ENCODE data around the gene TMEM208. TPM values are rescaled to one million over a fixed set of nuclear protein-coding genes. Genes with fewer than 3 reads are reported as not detected.

The TMEM208 gene
- total and polyA plus RNA-seq, 4 donors: 22.1 to 196 (median 93.8) TPM

GRCh38 chr16:67228034-67228785, 1.3 kb downstream of the TMEM208 start:
- WGBS, 2 donors: 84 to 91% methylated on average over 9 of the region's 9 CpGs
- H3K36me3 ChIP-seq (ENCODE audit: control insufficient read depth in 4 of 4, insufficient read depth in 4 of 4, low read length in 4 of 4): peaks cover 8 to 41% (median 29%) of the 10 kb centered on the region in 4 donors
- TF ChIP-seq CTCF (IDR thresholded peaks at IDR 0.05; ENCODE audit: control extremely low read depth, extremely low read depth): no peak
- H3K9me3 ChIP-seq (ENCODE audit: control insufficient read depth in 4 of 4, insufficient read depth in 3 of 4, low read length in 3 of 4): no peaks in the 10 kb centered on the region
- H3K9ac ChIP-seq (ENCODE audit: insufficient read depth in 1 of 2, low read length in 2 of 2): no peak overlapping the region
- ATAC-seq (ENCODE audit: insufficient read depth, low FRiP score) (no peak), DNase-seq (no peak)
- H3K27me3 ChIP-seq (ENCODE audit: control insufficient read depth in 3 of 3, insufficient read depth in 3 of 3, low read length in 2 of 3): no peaks in the 10 kb centered on the region
- peaks cover 4 to 18% (median 13%) of the 10 kb centered on the region in 5 donors for H3K4me1 ChIP-seq (ENCODE audit: control insufficient read depth in 5 of 5, insufficient read depth in 5 of 5, low read length in 5 of 5)
- no peak overlapping the region for H3K27ac ChIP-seq (ENCODE audit: low read depth in 1 of 2, low read length in 1 of 2)
- H3K4me3 ChIP-seq: peak overlapping the region; percentile 94

- DNase-seq: no peak
- TF ChIP-seq CTCF (IDR thresholded peaks at IDR 0.05; ENCODE audit: control extremely low read depth, extremely low read depth): no peak
- Histone ChIP-seq H3K36me3 (ENCODE audit: control insufficient read depth in 4 of 4, insufficient read depth in 4 of 4, low read length in 4 of 4) (peaks cover 8 to 47% (median 33%) of the 10 kb centered on the region in 4 donors), H3K4me3 (no peak overlapping the region), H3K27ac (ENCODE audit: low read depth in 1 of 2, low read length in 1 of 2) (no peak overlapping the region), H3K9ac (ENCODE audit: insufficient read depth in 1 of 2, low read length in 2 of 2) (no peak overlapping the region), H3K27me3 (ENCODE audit: control insufficient read depth in 3 of 3, insufficient read depth in 3 of 3, low read length in 2 of 3) (no peaks in the 10 kb centered on the region), H3K4me1 (ENCODE audit: control insufficient read depth in 5 of 5, insufficient read depth in 5 of 5, low read length in 5 of 5) (peaks cover 4 to 18% (median 12%) of the 10 kb centered on the region in 5 donors), H3K9me3 (ENCODE audit: control insufficient read depth in 4 of 4, insufficient read depth in 3 of 4, low read length in 3 of 4) (no peaks in the 10 kb centered on the region)
- no peak for ATAC-seq (ENCODE audit: insufficient read depth, low FRiP score)
- 79 to 90% methylated on average over 9 of the region's 9 CpGs for WGBS, 2 donors
Measured at GRCh38 chr16:67228905-67229304, 2.0 kb downstream of the TMEM208 start.

- Histone ChIP-seq H3K27ac (ENCODE audit: low read depth in 1 of 2, low read length in 1 of 2) (no peak overlapping the region), H3K4me1 (ENCODE audit: control insufficient read depth in 5 of 5, insufficient read depth in 5 of 5, low read length in 5 of 5) (peaks cover 4 to 18% (median 10%) of the 10 kb centered on the region in 5 donors), H3K36me3 (ENCODE audit: control insufficient read depth in 4 of 4, insufficient read depth in 4 of 4, low read length in 4 of 4) (peaks cover 8 to 59% (median 43%) of the 10 kb centered on the region in 4 donors), H3K27me3 (ENCODE audit: control insufficient read depth in 3 of 3, insufficient read depth in 3 of 3, low read length in 2 of 3) (no peaks in the 10 kb centered on the region), H3K4me3 (no peak overlapping the region), H3K9me3 (ENCODE audit: control insufficient read depth in 4 of 4, insufficient read depth in 3 of 4, low read length in 3 of 4) (no peaks in the 10 kb centered on the region), H3K9ac (ENCODE audit: insufficient read depth in 1 of 2, low read length in 2 of 2) (no peak overlapping the region)
- ATAC-seq (ENCODE audit: insufficient read depth, low FRiP score) (no peak), DNase-seq (no peak)
- WGBS, 2 donors: 93 to 95% methylated on average over 32 of the region's 32 CpGs
- TF ChIP-seq CTCF (IDR thresholded peaks at IDR 0.05; ENCODE audit: control extremely low read depth, extremely low read depth): no peak
Measured at GRCh38 chr16:67229906-67230808, 3.2 kb downstream of the TMEM208 start.

All from lung (tissue), 12 donors.